Ishikawa (cell line): ENCODE data around the gene SH3PXD2A.

Source experiments
- CEBPB ChIP-seq: IDR thresholded peaks from 2 replicates; pipeline ENCODE4 v1.6.1; 2012
- EP300 ChIP-seq: IDR thresholded peaks from 2 replicates; pipeline ENCODE4 v1.6.1; 2012; ENCODE audit warnings: borderline replicate concordance
- FOXM1 ChIP-seq: IDR thresholded peaks from 2 replicates; pipeline ENCODE4 v1.6.1; 2012; ENCODE audit warnings: low read depth, borderline replicate concordance
- RAD21 ChIP-seq: IDR thresholded peaks from 2 replicates; pipeline ENCODE4 v1.6.1; 2012; ENCODE audit warnings: low read depth
- TAF1 ChIP-seq: IDR thresholded peaks from 2 replicates; pipeline ENCODE4 v1.6.1; 2012; ENCODE audit warnings: low read depth, mild to moderate bottlenecking
- TCF12 ChIP-seq: IDR thresholded peaks from 2 replicates; pipeline ENCODE4 v1.6.1; 2012; ENCODE audit warnings: low read depth
- YY1 ChIP-seq: IDR thresholded peaks from 2 replicates; pipeline ENCODE4 v1.6.1; 2012; ENCODE audit warnings: low read depth
- ZBTB7A ChIP-seq: IDR thresholded peaks from 2 replicates; pipeline ENCODE4 v1.6.1; 2012; ENCODE audit warnings: low read depth
- TF ChIP-seq, protein P1 (sequence below): IDR thresholded peaks from 2 replicates; pipeline ENCODE4 v1.6.1; 2012; ENCODE audit warnings: low read depth, mild to moderate bottlenecking

DNA sequence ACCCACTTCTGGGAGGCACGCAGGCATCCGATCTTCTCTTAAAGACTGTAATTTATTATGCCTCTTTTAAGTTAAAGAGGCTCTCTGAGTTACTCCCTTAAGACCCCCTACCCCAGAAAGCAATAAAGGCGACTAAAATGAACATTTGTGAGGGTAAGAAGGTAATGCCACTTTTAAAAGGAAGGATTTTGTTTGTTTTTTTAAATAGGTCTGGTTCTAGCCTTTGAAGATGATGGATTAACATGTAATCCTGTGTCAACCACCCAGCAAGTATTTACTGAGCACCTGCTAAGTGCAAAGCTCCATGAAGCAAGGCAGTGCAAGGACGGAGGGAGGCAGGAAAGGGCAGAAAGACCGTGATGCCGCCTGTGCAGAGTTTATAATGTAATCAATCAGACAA is 26.1 kb downstream of the SH3PXD2A start:
- TF ChIP-seq EP300 (no peak), FOXM1 (no peak), TAF1 (no peak), YY1 (no peak), ZBTB7A (no peak), RAD21 (no peak), CEBPB (no peak), TCF12 (no peak)
- TF ChIP-seq, protein P1, sequence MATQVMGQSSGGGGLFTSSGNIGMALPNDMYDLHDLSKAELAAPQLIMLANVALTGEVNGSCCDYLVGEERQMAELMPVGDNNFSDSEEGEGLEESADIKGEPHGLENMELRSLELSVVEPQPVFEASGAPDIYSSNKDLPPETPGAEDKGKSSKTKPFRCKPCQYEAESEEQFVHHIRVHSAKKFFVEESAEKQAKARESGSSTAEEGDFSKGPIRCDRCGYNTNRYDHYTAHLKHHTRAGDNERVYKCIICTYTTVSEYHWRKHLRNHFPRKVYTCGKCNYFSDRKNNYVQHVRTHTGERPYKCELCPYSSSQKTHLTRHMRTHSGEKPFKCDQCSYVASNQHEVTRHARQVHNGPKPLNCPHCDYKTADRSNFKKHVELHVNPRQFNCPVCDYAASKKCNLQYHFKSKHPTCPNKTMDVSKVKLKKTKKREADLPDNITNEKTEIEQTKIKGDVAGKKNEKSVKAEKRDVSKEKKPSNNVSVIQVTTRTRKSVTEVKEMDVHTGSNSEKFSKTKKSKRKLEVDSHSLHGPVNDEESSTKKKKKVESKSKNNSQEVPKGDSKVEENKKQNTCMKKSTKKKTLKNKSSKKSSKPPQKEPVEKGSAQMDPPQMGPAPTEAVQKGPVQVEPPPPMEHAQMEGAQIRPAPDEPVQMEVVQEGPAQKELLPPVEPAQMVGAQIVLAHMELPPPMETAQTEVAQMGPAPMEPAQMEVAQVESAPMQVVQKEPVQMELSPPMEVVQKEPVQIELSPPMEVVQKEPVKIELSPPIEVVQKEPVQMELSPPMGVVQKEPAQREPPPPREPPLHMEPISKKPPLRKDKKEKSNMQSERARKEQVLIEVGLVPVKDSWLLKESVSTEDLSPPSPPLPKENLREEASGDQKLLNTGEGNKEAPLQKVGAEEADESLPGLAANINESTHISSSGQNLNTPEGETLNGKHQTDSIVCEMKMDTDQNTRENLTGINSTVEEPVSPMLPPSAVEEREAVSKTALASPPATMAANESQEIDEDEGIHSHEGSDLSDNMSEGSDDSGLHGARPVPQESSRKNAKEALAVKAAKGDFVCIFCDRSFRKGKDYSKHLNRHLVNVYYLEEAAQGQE: no peak
